Nephron progenitor cell (in vitro differentiated cells): Measurements from ENCODE around the gene PGA5.

Source experiments
- DNase-seq: peaks from one replicate; pipeline ENCODE4 v3.0.0; 2021
- H3K27ac Mint-ChIP-seq: 2 replicates; pipeline ENCODE4 v1.8.0; 2021; ENCODE audit warnings: mild to moderate bottlenecking, moderate library complexity, mixed read lengths
- H3K27me3 Mint-ChIP-seq: 2 replicates; pipeline ENCODE4 v1.8.0; 2021; ENCODE audit warnings: mild to moderate bottlenecking, low read depth, mixed read lengths; ENCODE audit not compliant: poor library complexity
- H3K36me3 Mint-ChIP-seq: 2 replicates; pipeline ENCODE4 v1.8.0; 2021; ENCODE audit warnings: low read depth, mixed read lengths
- H3K4me1 Mint-ChIP-seq: 2 replicates; pipeline ENCODE4 v1.8.0; 2021; ENCODE audit warnings: mixed read lengths
- H3K4me3 Mint-ChIP-seq: 2 replicates; pipeline ENCODE4 v1.8.0; 2021; ENCODE audit warnings: mild to moderate bottlenecking, moderate library complexity, mixed read lengths
- H3K9me3 Mint-ChIP-seq: 2 replicates; pipeline ENCODE4 v1.8.0; 2021; ENCODE audit warnings: mild to moderate bottlenecking, moderate library complexity, mixed read lengths
- TF ChIP-seq, protein P1 (sequence below): fragments of 200-600 bp; sonication (generic); IDR thresholded peaks from 2 replicates; pipeline ENCODE4 v1.5.0; 2021; ENCODE audit warnings: antibody characterized with exemption

The PGA5 gene

DNA sequence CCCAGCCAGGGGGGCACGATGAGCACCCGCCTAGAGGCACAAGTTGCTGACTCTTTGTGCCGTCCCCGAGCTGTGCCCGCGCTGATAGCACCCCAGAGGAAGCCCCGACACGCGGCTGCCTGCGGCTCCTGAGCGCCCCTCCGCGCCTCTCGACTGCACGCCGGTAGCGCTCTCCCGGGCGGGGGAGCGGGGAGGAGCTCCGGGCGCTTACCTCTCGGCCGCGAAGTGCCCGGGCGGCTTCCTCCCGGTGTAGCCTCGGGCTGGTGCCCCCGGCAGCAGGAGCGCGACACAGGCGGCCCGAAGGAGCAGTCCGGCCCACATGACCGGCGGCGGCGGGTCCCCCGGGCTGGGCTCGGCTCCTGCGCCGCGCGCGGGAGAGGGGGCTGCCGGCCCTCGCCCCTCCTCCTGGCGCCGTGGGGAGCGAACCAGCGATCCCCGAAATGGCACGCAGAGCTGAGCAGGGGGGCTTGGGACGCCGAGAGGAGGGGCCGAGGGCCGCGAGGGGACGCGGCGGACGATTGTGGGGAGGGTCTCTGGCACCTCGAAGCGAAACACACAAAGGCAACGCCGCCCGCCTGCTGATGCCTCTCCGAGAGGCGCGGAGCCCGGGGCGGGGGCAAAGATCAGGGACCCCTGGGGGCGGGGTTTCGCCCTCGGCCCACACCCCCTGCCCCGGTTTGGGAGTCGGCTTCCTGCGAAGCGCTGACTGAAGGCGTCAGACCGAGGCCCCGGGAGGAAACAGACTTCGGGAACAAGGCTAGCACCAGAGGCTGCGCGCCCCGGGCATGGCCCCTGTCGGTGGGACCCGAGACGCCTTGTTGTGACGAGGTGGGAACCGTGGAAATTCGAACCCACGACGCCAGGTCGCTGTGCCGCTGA, 54.0 kb downstream of the PGA5 start, which contains the start of gene VWCE:
Gene VWCE, minus strand, starts transcription at position 600 of the 879 bp plus-strand sequence. Its CDS starts 279 bp downstream, at position 321.
- H3K27me3 Mint-ChIP-seq: no peaks in the 10 kb centered on the region
- peak; percentile 86 for DNase-seq
- peaks cover 39% of the 10 kb centered on the region for H3K36me3 Mint-ChIP-seq
- peak within 1 kb of the TSS; percentile 52 for H3K27ac Mint-ChIP-seq
- H3K4me1 Mint-ChIP-seq: peaks cover 51% of the 10 kb centered on the region
- H3K9me3 Mint-ChIP-seq: no peaks in the 10 kb centered on the region
- peak within 1 kb of the TSS; percentile 88 for H3K4me3 Mint-ChIP-seq
- TF ChIP-seq, protein P1, sequence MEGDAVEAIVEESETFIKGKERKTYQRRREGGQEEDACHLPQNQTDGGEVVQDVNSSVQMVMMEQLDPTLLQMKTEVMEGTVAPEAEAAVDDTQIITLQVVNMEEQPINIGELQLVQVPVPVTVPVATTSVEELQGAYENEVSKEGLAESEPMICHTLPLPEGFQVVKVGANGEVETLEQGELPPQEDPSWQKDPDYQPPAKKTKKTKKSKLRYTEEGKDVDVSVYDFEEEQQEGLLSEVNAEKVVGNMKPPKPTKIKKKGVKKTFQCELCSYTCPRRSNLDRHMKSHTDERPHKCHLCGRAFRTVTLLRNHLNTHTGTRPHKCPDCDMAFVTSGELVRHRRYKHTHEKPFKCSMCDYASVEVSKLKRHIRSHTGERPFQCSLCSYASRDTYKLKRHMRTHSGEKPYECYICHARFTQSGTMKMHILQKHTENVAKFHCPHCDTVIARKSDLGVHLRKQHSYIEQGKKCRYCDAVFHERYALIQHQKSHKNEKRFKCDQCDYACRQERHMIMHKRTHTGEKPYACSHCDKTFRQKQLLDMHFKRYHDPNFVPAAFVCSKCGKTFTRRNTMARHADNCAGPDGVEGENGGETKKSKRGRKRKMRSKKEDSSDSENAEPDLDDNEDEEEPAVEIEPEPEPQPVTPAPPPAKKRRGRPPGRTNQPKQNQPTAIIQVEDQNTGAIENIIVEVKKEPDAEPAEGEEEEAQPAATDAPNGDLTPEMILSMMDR: no peak

DNA sequence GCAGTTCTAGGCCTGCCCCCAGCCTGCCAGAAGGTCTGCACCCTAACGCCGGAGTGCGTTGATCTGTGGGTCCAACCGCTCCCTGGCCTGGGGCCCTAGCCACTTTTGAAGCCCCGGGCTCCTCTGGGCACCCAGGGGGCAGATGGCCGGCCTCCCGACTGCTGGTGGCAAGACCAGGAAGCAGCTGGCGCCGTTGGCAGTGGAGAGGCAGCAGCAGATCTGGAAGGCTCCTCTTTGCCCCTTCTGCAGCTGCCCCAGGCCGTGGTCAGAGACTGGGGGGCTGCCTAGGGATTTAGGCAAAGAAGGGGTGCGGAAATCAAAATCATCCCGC, 54.6 kb downstream of the PGA5 start:
- Mint-ChIP-seq H3K9me3 (no peaks in the 10 kb centered on the region), H3K27ac (no peak overlapping the region), H3K4me3 (peak overlapping the region; percentile 80), H3K27me3 (no peaks in the 10 kb centered on the region), H3K36me3 (peaks cover 40% of the 10 kb centered on the region), H3K4me1 (peaks cover 51% of the 10 kb centered on the region)
- TF ChIP-seq, protein P1: no peak
- no peak for DNase-seq

DNA sequence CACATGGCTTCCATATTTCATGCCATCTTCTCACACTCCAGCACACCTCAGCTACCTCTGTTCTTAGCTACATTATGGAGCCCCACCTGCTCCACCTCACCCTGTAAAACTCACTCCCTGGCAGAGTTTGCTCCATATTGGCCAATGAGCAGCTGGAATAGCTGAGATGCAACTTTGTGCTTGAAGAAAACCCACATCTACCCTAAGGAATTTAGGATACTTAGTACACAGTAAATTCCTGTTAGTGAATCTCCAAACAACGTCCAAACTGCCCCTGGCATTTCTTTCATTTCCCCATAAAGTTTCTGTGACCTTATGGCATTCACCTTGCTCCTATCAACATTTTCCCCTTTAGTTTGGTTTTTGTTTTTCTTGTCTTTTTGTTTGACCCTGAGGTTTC, 56.4 kb downstream of the PGA5 start:
- Mint-ChIP-seq H3K27ac (peak overlapping the region; percentile 66), H3K4me3 (peak overlapping the region; percentile 65), H3K36me3 (peaks cover 54% of the 10 kb centered on the region), H3K4me1 (peaks cover 48% of the 10 kb centered on the region), H3K9me3 (no peaks in the 10 kb centered on the region), H3K27me3 (no peaks in the 10 kb centered on the region)
- TF ChIP-seq, protein P1: no peak
- DNase-seq: no peak

DNA sequence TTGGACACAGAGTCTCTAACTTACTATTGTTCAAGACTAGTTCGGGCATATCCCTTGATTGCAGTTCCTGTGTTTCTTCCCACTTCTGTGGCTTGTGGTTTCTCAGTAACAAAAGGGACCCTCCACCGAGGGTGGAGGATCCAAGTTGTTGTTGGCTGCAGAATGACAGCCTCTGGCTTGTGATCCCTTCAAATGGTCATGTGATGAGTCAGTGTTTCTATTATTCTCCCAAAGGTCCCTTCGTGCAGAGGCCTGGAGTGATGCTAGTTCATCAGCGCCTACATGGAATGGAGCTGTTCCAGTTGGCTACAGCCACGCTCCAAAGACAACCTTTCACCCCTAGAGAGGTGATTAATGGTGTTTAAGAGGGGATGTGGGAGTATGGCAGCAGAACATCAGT, 56.8 kb downstream of the PGA5 start:
- Mint-ChIP-seq H3K27me3 (no peaks in the 10 kb centered on the region), H3K9me3 (no peaks in the 10 kb centered on the region), H3K27ac (peak overlapping the region; percentile 66), H3K4me1 (peaks cover 44% of the 10 kb centered on the region), H3K4me3 (peak overlapping the region; percentile 65), H3K36me3 (peaks cover 55% of the 10 kb centered on the region)
- TF ChIP-seq, protein P1: no peak
- DNase-seq: no peak

DNA sequence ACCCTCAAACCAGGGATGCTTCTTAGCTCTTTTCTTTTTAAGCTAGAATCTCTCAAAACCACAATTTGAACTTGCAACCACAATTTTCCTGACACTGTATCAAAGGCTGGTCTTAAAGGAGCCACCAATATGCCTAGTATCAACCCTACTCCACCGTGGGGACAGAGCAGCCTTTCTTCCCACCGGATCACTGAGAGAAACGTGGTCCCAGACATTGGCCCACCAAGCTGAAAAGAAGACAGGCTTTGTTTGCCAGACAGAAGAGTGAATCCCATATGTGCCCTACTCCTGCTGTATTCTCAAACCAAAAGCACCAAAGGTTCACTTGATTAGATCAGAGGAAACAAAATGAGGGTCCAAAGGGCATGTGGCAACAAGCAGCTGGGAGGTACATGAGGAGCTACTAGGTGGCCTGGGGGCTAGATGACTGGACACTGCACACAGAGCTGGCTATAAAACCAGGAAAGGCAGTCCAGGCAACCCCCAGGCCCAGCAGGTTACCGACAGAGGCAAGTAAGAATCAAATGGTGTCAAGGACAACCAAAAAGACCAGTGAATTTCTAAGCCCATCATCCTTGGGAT, 57.8 kb downstream of the PGA5 start:
- Mint-ChIP-seq H3K4me1 (peaks cover 36% of the 10 kb centered on the region), H3K36me3 (peaks cover 57% of the 10 kb centered on the region), H3K27ac (peak overlapping the region; percentile 66), H3K4me3 (no peak overlapping the region), H3K9me3 (no peaks in the 10 kb centered on the region), H3K27me3 (no peaks in the 10 kb centered on the region)
- TF ChIP-seq, protein P1: no peak
- DNase-seq: no peak
